ENCODE results near the gene ERFE.

ERFE gene

DNA sequence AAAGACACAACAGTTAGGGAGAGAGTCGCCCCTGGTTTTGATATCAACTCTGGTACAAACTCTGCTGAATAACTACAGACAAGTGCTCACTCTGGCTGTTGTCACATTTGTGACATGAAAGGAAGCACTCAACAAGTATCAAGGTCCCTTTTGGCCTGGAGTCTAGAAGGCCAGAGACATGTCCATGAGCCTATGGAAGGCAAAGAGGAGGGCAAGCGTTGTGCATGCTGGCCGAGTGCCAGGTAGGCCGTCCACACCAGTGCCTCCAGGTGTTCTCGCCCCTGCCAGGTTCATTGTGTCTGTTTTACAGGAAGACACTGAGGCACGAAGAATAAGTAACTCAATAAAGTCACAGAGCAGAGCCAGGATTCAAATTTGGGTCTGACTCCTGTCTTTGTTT is 23.6 kb downstream of the ERFE start:
- H3K27ac ChIP-seq, result no peak overlapping the region
- TF ChIP-seq, protein P1, sequence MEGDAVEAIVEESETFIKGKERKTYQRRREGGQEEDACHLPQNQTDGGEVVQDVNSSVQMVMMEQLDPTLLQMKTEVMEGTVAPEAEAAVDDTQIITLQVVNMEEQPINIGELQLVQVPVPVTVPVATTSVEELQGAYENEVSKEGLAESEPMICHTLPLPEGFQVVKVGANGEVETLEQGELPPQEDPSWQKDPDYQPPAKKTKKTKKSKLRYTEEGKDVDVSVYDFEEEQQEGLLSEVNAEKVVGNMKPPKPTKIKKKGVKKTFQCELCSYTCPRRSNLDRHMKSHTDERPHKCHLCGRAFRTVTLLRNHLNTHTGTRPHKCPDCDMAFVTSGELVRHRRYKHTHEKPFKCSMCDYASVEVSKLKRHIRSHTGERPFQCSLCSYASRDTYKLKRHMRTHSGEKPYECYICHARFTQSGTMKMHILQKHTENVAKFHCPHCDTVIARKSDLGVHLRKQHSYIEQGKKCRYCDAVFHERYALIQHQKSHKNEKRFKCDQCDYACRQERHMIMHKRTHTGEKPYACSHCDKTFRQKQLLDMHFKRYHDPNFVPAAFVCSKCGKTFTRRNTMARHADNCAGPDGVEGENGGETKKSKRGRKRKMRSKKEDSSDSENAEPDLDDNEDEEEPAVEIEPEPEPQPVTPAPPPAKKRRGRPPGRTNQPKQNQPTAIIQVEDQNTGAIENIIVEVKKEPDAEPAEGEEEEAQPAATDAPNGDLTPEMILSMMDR (conservative IDR thresholded peaks at IDR 0.05), result no peak

DNA sequence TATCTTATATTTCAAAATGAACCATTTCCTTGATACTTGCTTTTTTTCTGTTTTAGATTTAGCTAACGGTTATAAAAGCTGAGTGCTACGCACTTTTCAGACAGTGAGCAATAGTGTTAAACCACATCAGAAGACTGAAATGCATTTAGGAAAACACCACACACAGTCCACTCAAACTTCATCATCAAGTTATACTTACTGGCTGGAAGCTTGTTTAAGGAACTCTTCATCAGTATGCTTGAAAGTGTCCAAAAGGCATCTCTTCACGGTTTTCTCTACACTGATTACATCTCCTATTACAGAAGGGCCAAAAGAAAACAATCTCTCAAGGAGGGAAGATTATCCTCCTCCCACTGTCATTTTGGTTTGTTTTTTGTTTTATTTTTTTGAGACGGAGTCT is 25.1 kb downstream of the ERFE start:
- TF ChIP-seq, protein P1 (conservative IDR thresholded peaks at IDR 0.05), result no peak
- no peak overlapping the region for H3K27ac ChIP-seq

DNA sequence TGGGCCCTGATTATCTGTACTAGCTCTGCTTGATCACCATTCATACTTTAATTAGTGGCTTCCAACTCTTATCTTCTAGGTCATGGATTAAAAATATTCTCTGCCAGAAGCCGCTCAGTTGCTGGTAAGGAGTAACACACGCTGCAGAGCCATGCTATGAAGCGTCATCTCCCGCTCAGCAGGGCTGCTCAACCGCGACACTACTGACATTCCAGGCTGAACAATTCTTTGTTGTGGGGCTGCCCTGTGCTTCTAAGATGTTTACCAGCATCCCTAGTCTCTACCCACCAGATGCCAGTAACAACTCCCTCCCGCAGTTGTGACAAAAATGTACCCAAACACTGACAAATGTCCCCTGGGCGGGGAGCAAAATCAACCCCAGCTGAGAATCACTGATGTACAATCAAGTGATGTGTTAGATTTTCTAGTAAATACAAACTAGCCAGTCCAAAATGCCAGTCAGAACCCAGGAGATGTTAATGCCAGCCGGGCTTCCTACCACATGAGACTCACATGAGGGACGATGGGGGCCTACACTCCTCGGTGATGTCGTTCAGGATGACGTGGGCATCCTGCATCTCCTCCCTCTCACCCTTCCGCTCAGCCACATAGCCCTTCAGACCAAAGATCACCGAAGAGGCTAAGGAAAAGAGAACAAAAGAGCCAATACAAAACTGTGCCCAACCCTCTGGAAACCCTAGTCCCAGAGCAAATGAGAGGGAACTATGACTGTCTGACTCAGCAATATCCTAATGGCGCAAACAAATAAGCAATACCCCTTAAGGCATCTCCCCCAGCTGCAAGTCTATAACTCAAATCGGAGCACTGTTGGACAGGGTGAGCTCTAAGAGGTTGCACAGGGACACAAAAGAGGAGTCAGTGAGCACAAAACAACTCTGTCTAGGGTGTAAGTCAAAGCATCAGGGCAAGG is 29.1 kb downstream of the ERFE start:
- no peak overlapping the region for H3K27ac ChIP-seq
- TF ChIP-seq, protein P1 (conservative IDR thresholded peaks at IDR 0.05), result no peak

DNA sequence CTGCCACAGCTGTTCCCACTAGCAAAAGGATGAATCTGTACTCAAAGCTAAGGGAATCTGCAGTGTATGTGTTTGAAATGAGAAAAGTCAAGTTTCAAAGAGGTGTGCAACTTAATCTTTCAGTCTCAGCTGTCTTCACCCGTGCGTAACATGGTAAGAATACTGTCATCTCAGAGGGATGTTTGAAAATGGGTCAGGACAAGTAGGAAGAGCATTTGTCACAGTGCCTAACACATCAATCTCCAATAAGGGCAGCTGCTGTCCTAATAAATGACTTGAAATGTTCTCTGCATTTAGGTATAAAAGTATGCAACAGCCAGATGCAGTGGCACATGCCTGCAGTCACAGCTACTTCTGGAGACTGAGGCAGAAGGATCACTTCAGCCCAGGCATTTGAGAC is 31.7 kb downstream of the ERFE start:
- TF ChIP-seq, protein P1 (conservative IDR thresholded peaks at IDR 0.05), result no peak

DNA sequence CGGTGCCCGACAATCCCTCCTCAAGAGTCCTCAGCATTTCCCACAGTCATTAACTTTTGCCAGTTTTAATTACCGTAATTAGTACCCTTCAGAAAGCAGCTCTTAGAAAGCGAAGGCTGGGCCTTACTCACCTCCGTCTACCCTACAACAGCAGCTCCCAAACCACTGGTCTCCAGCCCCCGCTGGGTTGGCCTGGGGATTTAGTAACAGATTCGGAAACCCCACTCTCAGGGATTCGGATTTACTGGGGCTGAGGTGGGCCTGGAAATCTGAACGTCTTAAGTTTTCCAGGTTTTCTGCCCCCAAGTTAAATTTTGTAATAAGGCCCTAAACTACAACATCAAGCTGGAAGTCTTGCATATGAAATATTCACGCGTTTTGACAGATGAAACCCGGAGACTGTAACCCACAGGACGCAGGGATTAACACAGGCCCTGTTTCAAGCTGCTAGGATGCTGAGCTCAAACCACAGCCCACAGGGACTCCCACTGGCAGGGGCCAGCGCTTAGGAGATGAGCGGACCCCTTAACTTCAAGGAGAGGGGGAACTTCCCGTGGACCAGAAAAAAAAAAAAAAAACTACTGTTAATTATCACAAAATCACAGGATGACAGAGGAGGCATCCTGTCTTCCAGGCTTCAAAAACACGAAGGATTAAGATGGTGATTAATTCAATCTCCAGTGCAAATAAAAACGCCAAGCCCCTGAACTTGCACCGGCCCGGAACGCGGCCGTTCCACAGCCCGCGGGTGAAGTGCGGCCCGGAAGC is 43.7 kb downstream of the ERFE start:
- peak overlapping the region; percentile 94 for H3K27ac ChIP-seq

More for the DNA sequence above, 31.7 kb downstream of the ERFE start:
- no peak overlapping the region for H3K27ac ChIP-seq

DNA sequence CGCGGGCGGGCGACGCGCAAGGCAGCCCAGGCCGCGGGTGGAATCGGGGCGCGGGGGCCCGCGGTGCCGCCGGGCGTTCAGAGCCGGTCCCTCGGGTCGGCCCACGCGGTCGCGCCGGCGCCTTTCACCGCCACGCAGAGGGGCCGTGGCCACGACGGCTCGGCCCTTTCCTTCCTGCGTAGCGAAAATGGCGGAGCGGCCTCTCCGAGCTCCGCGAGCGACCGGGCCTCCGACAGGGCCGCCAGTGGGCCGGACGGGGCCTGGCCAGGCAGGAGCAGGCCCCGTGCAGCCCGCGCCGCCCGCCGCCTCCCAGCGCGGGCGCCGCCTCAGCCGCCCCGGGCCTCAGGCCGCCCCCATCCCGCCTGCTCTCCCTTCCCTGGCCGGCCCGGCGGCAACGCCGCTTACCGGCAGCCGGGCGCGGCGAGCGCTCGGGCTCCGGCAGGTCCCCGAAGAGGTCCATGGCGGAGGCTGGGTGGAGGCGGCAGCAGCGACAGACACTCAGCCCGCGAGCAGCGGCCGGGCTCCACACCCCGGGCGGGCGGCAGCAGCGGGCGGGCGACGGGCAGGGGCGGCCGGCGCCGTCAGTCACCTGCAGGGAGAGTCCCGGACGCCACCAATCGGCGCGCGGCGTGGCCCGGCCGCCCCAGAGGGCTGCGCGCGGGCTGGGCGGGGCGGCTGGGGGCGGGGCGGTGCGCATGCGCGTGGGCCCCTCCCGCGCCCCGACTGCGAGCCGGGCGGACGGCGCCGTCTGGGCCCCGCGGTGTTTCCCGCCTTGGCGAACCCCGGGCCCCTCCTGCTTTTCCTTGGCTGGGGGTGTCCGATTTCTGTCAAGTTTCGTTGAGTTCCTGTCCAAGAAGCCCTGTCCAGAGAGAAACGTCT is 44.6 kb downstream of the ERFE start, which contains the start of gene ILKAP:
TSS of gene ILKAP (minus strand) at position 602 of the 879 bp plus-strand sequence. CDS start at position 460, 142 bp downstream.
- TF ChIP-seq, protein P1 (conservative IDR thresholded peaks at IDR 0.05), result no peak
- H3K27ac ChIP-seq, result peak within 1 kb of the TSS; percentile 94

More for the DNA sequence above, 43.7 kb downstream of the ERFE start:
- TF ChIP-seq, protein P1 (conservative IDR thresholded peaks at IDR 0.05), result no peak
